Measurements from ENCODE around the gene MPPED2.

Gene MPPED2

GRCh38 chr11:30586251-30587144, at the start of gene MPPED2:
Gene MPPED2 (minus strand): TSS chr11:30586353. CDS start chr11:30580373, 5,980 bp downstream.
- peak; percentile 26 for DNase-seq

- no peak for DNase-seq
Measured at GRCh38 chr11:30635401-30635989, 49.3 kb upstream of the MPPED2 start.

GRCh38 chr11:30631148-30631547, 45.0 kb upstream of the MPPED2 start:
- no peak for DNase-seq

GRCh38 chr11:30619767-30620166, 33.6 kb upstream of the MPPED2 start:
- DNase-seq, result no peak

GRCh38 chr11:30617762-30618161, 31.6 kb upstream of the MPPED2 start:
- DNase-seq, result no peak

GRCh38 chr11:30610628-30611027, 24.5 kb upstream of the MPPED2 start:
- DNase-seq, result no peak

GRCh38 chr11:30608534-30608933, 22.4 kb upstream of the MPPED2 start:
- no peak for DNase-seq

- no peak for DNase-seq
Measured at GRCh38 chr11:30605036-30605605, 19.0 kb upstream of the MPPED2 start.

GRCh38 chr11:30603357-30603756, 17.2 kb upstream of the MPPED2 start:
- DNase-seq, result no peak

- no peak for DNase-seq
Measured at GRCh38 chr11:30596832-30597231, 10.7 kb upstream of the MPPED2 start.

GRCh38 chr11:30595934-30596333, 9.8 kb upstream of the MPPED2 start:
- DNase-seq, result no peak

- DNase-seq, result no peak
Measured at GRCh38 chr11:30594646-30595411, 8.7 kb upstream of the MPPED2 start.

- no peak for DNase-seq
Measured at GRCh38 chr11:30587269-30587812, 1.2 kb upstream of the MPPED2 start.

GRCh38 chr11:30585892-30586250, 282 bp downstream of the MPPED2 start:
- DNase-seq, result no peak

- DNase-seq, result peak; percentile 5
Measured at GRCh38 chr11:30585125-30585891, 845 bp downstream of the MPPED2 start.

- DNase-seq, result no peak
Measured at GRCh38 chr11:30583476-30584280, 2.5 kb downstream of the MPPED2 start.

GRCh38 chr11:30582726-30583125, 3.4 kb downstream of the MPPED2 start:
- DNase-seq, result no peak

GRCh38 chr11:30581675-30582074, 4.5 kb downstream of the MPPED2 start:
- no peak for DNase-seq

- DNase-seq, result no peak
Measured at GRCh38 chr11:30580573-30580972, 5.6 kb downstream of the MPPED2 start.

GRCh38 chr11:30579415-30580175, 6.6 kb downstream of the MPPED2 start:
- DNase-seq, result no peak

- DNase-seq, result no peak
Measured at GRCh38 chr11:30578406-30578805, 7.7 kb downstream of the MPPED2 start.

All from stimulated activated CD4-positive, alpha-beta T cell treated with anti-CD3 and anti-CD28 coated beads, Interleukin-4, amount 100 ng/mL, for 1 hour (primary cell).